Mesothelial cell of epicardium (in vitro differentiated cells): ENCODE results near the gene TTC38. TPM values are rescaled to one million over a fixed set of nuclear protein-coding genes. Genes with fewer than 3 reads are reported as not detected.
A peak's percentile ranks its signal among the peaks of the same experiment; 100 is the strongest.

Experiments
- DNase-seq, 2 experiments: peaks; one replicate each; pipeline ENCODE4 v3.0.0; 2021; ENCODE audit warnings: low spot score in 2 of 2; ENCODE audit not compliant: unreplicated experiment in 2 of 2
- H3K27ac Mint-ChIP-seq: 2 replicates; pipeline ENCODE4 v1.8.0; 2021; ENCODE audit warnings: mixed read lengths
- H3K27me3 Mint-ChIP-seq: 2 replicates; pipeline ENCODE4 v1.8.0; 2021; ENCODE audit warnings: low read depth, mixed read lengths
- H3K36me3 Mint-ChIP-seq: 2 replicates; pipeline ENCODE4 v1.8.0; 2021; ENCODE audit warnings: mixed read lengths
- H3K4me1 Mint-ChIP-seq: 2 replicates; pipeline ENCODE4 v1.8.0; 2021; ENCODE audit warnings: mixed read lengths
- H3K4me3 Mint-ChIP-seq: 2 replicates; pipeline ENCODE4 v1.8.0; 2021; ENCODE audit warnings: mild to moderate bottlenecking, moderate library complexity, mixed read lengths
- H3K9me3 Mint-ChIP-seq: 2 replicates; pipeline ENCODE4 v1.8.0; 2021; ENCODE audit warnings: mixed read lengths
- CTCF ChIP-seq: fragments of 200-600 bp; sonication (generic); IDR thresholded peaks from one replicate; pipeline ENCODE4 v1.5.0; 2021; ENCODE audit warnings: antibody characterized with exemption; ENCODE audit not compliant: unreplicated experiment
- total RNA-seq: library from RNA; stranded (reverse); gene quantifications from 3 replicates; pipeline ENCODE4 v1.2.1, GENCODE V29; 2021

TTC38 gene
- total RNA-seq, 1 donor from 2014 or later: 30.3 TPM

GRCh38 chr22:46293577-46294260, 25.9 kb downstream of the TTC38 start:
- no peak overlapping the region for H3K27ac Mint-ChIP-seq
- H3K36me3 Mint-ChIP-seq: peaks cover 14% of the 10 kb centered on the region
- DNase-seq: no peak
- no peaks in the 10 kb centered on the region for H3K27me3 Mint-ChIP-seq
- H3K9me3 Mint-ChIP-seq: no peaks in the 10 kb centered on the region
- no peak overlapping the region for H3K4me3 Mint-ChIP-seq
- TF ChIP-seq CTCF: no peak
- peaks cover 20% of the 10 kb centered on the region for H3K4me1 Mint-ChIP-seq

- Mint-ChIP-seq H3K4me1 (peaks cover 29% of the 10 kb centered on the region), H3K9me3 (no peaks in the 10 kb centered on the region), H3K4me3 (peak overlapping the region; percentile 36), H3K36me3 (peaks cover 16% of the 10 kb centered on the region), H3K27ac (no peak overlapping the region), H3K27me3 (no peaks in the 10 kb centered on the region)
- no peak for DNase-seq
- TF ChIP-seq CTCF: no peak
Measured at GRCh38 chr22:46294784-46295183, 27.0 kb downstream of the TTC38 start.

- Mint-ChIP-seq H3K9me3 (no peaks in the 10 kb centered on the region), H3K27me3 (no peaks in the 10 kb centered on the region), H3K27ac (peak overlapping the region; percentile 98), H3K36me3 (peaks cover 17% of the 10 kb centered on the region), H3K4me3 (peak overlapping the region; percentile 92), H3K4me1 (peaks cover 29% of the 10 kb centered on the region)
- DNase-seq: no peak
- TF ChIP-seq CTCF: no peak
Measured at GRCh38 chr22:46295277-46295971, 27.6 kb downstream of the TTC38 start.

- peak; percentile 92 to 93 for DNase-seq
- Mint-ChIP-seq H3K9me3 (no peaks in the 10 kb centered on the region), H3K4me3 (peak within 1 kb of the TSS; percentile 92), H3K27ac (peak within 1 kb of the TSS; percentile 98), H3K4me1 (peaks cover 29% of the 10 kb centered on the region), H3K27me3 (no peaks in the 10 kb centered on the region), H3K36me3 (peaks cover 21% of the 10 kb centered on the region)
- no peak for TF ChIP-seq CTCF
Measured at GRCh38 chr22:46296257-46297150, 28.7 kb downstream of the TTC38 start, which contains the start of gene GTSE1. GTSE1 (plus strand) TSS chr22:46296870; CDS start chr22:46297401, 531 bp downstream.

- peak overlapping the region; percentile 82 for H3K4me3 Mint-ChIP-seq
- TF ChIP-seq CTCF: no peak
- DNase-seq: peak in 1 of 2 experiments; percentile 42
- no peaks in the 10 kb centered on the region for H3K9me3 Mint-ChIP-seq
- peaks cover 18% of the 10 kb centered on the region for H3K36me3 Mint-ChIP-seq
- no peaks in the 10 kb centered on the region for H3K27me3 Mint-ChIP-seq
- peak overlapping the region; percentile 50 for H3K27ac Mint-ChIP-seq
- H3K4me1 Mint-ChIP-seq: peaks cover 29% of the 10 kb centered on the region
Measured at GRCh38 chr22:46297151-46297812, 29.5 kb downstream of the TTC38 start.
